ENCODE data around the gene TTC9.

Gene TTC9

DNA sequence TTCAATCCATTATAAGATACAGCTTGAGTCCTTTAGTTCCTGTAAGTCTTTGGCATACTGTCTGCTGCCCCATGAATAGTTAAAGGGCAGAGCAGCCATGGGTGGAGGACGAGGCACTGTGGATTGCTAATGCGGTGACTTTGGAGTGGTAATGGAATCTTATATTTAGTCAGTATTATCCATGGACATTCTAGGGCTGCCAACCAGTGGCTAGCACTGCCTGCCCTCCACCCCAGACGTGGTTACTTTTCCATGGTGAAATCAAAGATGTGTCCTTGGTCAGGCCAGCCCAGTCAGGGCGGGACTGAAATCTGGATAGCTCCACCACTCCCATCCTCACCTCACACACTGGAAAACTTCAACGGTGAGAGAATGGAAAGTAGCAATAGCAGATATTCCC lies 2.3 kb downstream of the TTC9 start:
- H3K4me3 ChIP-seq (ENCODE audit: low read depth, low read length), result no peak overlapping the region
- DNase-seq (ENCODE audit: low read depth), result no peak
- TF ChIP-seq, protein P1, sequence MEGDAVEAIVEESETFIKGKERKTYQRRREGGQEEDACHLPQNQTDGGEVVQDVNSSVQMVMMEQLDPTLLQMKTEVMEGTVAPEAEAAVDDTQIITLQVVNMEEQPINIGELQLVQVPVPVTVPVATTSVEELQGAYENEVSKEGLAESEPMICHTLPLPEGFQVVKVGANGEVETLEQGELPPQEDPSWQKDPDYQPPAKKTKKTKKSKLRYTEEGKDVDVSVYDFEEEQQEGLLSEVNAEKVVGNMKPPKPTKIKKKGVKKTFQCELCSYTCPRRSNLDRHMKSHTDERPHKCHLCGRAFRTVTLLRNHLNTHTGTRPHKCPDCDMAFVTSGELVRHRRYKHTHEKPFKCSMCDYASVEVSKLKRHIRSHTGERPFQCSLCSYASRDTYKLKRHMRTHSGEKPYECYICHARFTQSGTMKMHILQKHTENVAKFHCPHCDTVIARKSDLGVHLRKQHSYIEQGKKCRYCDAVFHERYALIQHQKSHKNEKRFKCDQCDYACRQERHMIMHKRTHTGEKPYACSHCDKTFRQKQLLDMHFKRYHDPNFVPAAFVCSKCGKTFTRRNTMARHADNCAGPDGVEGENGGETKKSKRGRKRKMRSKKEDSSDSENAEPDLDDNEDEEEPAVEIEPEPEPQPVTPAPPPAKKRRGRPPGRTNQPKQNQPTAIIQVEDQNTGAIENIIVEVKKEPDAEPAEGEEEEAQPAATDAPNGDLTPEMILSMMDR (conservative IDR thresholded peaks at IDR 0.05; ENCODE audit: low read depth, low read length), result no peak

DNA sequence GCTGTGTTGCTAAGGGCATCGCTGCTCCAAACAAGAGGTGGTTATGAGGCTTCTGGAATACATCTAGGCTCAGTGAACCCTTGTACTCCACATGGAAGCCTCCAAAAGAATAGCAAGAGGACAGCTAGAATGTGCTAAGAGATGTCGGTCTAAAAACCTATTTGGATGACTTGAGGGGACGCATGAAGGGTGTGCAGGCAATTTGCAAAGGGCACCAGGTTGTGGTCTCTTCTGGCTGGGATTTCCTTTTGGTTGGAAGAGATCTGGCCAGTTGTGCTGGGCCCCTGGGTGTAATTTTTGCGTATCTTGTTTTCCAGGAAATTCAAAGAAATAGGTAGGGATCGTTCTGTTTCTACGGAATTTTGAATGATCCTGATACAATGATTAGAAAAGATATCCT lies 4.2 kb downstream of the TTC9 start:
- H3K4me3 ChIP-seq (ENCODE audit: low read depth, low read length), result no peak overlapping the region
- TF ChIP-seq, protein P1 (conservative IDR thresholded peaks at IDR 0.05; ENCODE audit: low read depth, low read length), result no peak
- DNase-seq (ENCODE audit: low read depth), result no peak

DNA sequence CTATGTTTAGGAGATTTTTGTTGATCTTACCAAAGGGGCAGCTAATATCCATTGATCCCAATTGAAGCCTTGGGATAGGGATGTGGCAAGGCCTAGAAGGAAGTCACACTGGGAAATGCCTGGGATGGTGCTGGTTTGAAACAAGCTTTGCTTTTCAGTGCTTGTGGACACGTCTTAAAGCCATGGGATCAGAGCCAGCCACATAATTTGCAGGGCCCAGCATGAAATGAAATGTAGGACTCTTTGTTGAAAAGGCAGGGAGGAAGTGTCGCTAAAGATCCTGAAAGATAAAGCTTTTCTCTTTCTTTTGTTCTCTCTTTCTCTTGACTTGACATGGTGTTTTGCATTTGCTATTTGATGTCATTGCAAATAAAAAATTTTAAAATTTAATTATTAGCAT lies 5.0 kb downstream of the TTC9 start:
- DNase-seq (ENCODE audit: low read depth), result no peak
- H3K4me3 ChIP-seq (ENCODE audit: low read depth, low read length), result no peak overlapping the region
- TF ChIP-seq, protein P1 (conservative IDR thresholded peaks at IDR 0.05; ENCODE audit: low read depth, low read length), result no peak

DNA sequence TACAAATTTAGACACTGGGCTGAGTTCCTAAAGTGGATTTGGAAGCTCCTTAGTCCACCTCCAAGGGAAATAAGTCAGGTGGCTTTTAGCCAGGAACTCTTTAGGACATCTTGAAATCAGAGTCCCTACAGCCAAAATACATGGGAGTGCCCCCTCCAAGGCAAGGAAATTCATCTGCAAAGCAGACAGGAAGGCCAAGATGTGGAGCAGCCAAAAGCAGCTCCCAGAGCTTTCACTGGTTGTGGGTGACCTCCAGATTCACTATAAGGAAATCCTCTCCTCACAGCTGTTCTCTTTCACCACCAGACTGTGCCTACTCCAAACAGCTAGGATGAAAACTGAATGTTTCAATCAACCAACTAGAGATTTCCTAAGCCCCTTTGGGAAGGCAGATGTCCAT lies 6.6 kb downstream of the TTC9 start:
- DNase-seq (ENCODE audit: low read depth), result no peak
- TF ChIP-seq, protein P1 (conservative IDR thresholded peaks at IDR 0.05; ENCODE audit: low read depth, low read length), result no peak
- no peak overlapping the region for H3K4me3 ChIP-seq (ENCODE audit: low read depth, low read length)

DNA sequence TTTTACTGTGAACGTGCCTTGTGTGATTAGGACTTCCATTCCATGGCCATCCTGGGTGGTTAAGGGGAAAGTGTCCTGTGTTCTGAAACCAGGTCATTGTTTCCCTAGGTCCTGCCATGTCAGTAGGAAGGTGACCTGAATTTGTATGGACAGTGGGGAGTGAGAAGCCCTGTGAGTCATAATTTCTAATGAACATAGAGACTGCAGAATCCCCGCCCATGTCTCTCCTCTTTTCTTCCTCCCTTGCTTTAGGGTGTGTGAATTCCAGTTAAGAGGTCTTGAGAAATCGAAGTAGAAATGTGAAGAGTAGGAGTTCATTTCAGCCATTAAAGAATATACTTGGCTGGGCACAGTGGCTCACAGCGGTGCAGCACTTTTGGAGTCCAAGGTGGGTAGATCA lies 8.1 kb downstream of the TTC9 start:
- no peak overlapping the region for H3K4me3 ChIP-seq (ENCODE audit: low read depth, low read length)
- TF ChIP-seq, protein P1 (conservative IDR thresholded peaks at IDR 0.05; ENCODE audit: low read depth, low read length), result no peak
- DNase-seq (ENCODE audit: low read depth), result no peak

DNA sequence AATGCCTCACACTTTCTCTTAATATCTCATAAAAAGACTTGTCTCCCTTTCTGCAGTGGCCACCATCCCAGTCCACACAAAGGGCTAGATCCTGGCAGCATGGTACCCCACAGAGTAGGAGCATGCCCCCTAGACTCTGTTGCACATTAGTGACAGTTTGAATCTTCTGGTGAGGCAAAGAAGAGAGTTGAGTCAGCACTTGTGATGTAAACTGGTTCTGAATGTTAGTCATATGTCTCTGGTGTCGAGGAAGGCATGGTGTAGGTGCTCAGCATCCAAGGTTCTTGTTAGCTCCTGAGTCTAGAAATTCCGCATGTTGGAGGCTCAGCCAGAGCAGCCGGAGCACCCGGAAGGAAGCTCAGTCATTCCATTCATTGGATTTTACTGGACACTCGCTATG lies 9.8 kb downstream of the TTC9 start:
- TF ChIP-seq, protein P1 (conservative IDR thresholded peaks at IDR 0.05; ENCODE audit: low read depth, low read length), result no peak
- H3K4me3 ChIP-seq (ENCODE audit: low read depth, low read length), result no peak overlapping the region
- no peak for DNase-seq (ENCODE audit: low read depth)

DNA sequence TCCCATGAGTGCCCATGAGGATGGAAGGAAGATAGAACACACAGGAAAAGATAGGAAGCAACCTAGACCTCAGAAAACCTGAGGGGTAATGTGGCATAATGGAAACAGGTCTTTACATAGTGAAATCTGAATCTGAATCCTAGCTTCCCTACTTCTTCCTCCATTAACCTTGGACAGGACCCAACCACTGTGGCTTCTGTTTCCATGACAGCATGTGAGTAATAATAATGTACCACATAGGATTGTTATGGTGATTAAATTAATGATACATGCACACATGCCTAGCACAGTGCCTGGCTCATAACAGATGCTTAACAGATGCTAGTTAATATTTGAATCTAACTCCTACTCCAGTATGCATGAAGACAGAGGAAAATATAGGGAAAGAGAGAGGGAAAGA lies 11.2 kb downstream of the TTC9 start:
- DNase-seq (ENCODE audit: low read depth), result no peak
- TF ChIP-seq, protein P1 (conservative IDR thresholded peaks at IDR 0.05; ENCODE audit: low read depth, low read length), result no peak
- no peak overlapping the region for H3K4me3 ChIP-seq (ENCODE audit: low read depth, low read length)

Measured in choroid plexus epithelial cell (primary cell).